H1 (cell line): ENCODE data around the gene MSI2. TPM values are rescaled to one million over a fixed set of nuclear protein-coding genes. Genes with fewer than 3 reads are reported as not detected.

ENCODE experiments used
- CTCF ChIA-PET: fragments of 300-600 bp; sonication (Branson Sonifier 250); formaldehyde crosslinking; loops from one replicate; lab custom pipeline; 2021; ENCODE audit not compliant: partially characterized antibody; lab: Charles Lee
- POLR2A ChIA-PET: fragments of 300-600 bp; sonication (Branson Sonifier 250); formaldehyde crosslinking; loops from one replicate; lab custom pipeline; 2021; ENCODE audit warnings: inconsistent platforms; ENCODE audit not compliant: partially characterized antibody; lab: Charles Lee
- DNase-seq, 2 experiments: peaks; one replicate each; pipeline versions ENCODE4 v3.0.0 to v3.0.0-alpha.2; 2010 to 2022; ENCODE audit warnings: low spot score in 2 of 2, low read depth in 1 of 2, mixed read lengths in 1 of 2
- FAIRE-seq: peaks from 2 replicates; lab custom pipeline; 2011; peaks lifted over from hg19 to GRCh38; lab: Jason Lieb, UNC
- H2AFZ ChIP-seq: 2 replicates; pipeline ENCODE4 v1.8.1; 2012; ENCODE audit warnings: low read length, inconsistent platforms
- H2AK5ac ChIP-seq: 2 replicates; pipeline ENCODE4 v1.6.1; 2013; ENCODE audit warnings: low read depth, low read length
- H2BK120ac ChIP-seq: replicated peaks from 2 replicates; pipeline ENCODE3; 2013; ENCODE audit warnings: low read depth, low read length, inconsistent platforms
- H2BK12ac ChIP-seq: 2 replicates; pipeline ENCODE4 v1.6.1; 2013; ENCODE audit warnings: low read depth, low read length
- H2BK15ac ChIP-seq: 2 replicates; pipeline ENCODE4 v1.6.1; 2013; ENCODE audit warnings: low read length
- H2BK20ac ChIP-seq: 2 replicates; pipeline ENCODE4 v1.6.1; 2013; ENCODE audit warnings: low read length
- H2BK5ac ChIP-seq: 2 replicates; pipeline ENCODE4 v1.6.1; 2013; ENCODE audit warnings: low read depth, low read length
- H3K14ac ChIP-seq: 2 replicates; pipeline ENCODE4 v1.6.1; 2013; ENCODE audit warnings: inconsistent platforms; ENCODE audit not compliant: insufficient read length
- H3K18ac ChIP-seq: 2 replicates; pipeline ENCODE4 v1.6.1; 2013; ENCODE audit warnings: low read length; ENCODE audit errors: extremely low read depth
- H3K23ac ChIP-seq: 2 replicates; pipeline ENCODE4 v1.6.1; 2013; ENCODE audit warnings: inconsistent platforms; ENCODE audit not compliant: insufficient read length
- H3K23me2 ChIP-seq: 2 replicates; pipeline ENCODE4 v1.6.1; 2013; ENCODE audit warnings: low read depth, low read length
- H3K27ac ChIP-seq: 2 replicates; pipeline ENCODE4 v1.6.1; 2011; ENCODE audit warnings: low read depth, low read length, inconsistent platforms
- H3K27me3 ChIP-seq, 4 experiments: replicated peaks in 1 of 4; 1 replicate in 1 of 4; 2 replicates in 3 of 4; pipeline versions ENCODE4 v1.6.1 to v1.8.1; 2011 to 2013; ENCODE audit warnings: low read length in 3 of 4, mild to moderate bottlenecking in 3 of 4, inconsistent platforms in 2 of 4, mixed read lengths in 2 of 4, moderate library complexity in 1 of 4; ENCODE audit not compliant: control insufficient read depth in 3 of 4, insufficient read depth in 3 of 4; ENCODE audit errors: extremely low read depth in 1 of 4
- H3K36me3 ChIP-seq, 4 experiments: 2 replicates each; pipeline versions ENCODE4 v1.6.1 to v1.8.1; 2011 to 2013; ENCODE audit warnings: mild to moderate bottlenecking in 4 of 4, low read length in 3 of 4, moderate library complexity in 2 of 4, control low read depth in 1 of 4, inconsistent platforms in 1 of 4; ENCODE audit not compliant: insufficient read depth in 4 of 4, control insufficient read depth in 2 of 4
- H3K4ac ChIP-seq: replicated peaks from 2 replicates; pipeline ENCODE3; 2013; ENCODE audit warnings: low read length, low read depth, mixed read lengths, inconsistent platforms; ENCODE audit not compliant: insufficient read length
- H3K4me1 ChIP-seq, 4 experiments: replicated peaks in 1 of 4; 1 replicate in 1 of 4; 2 replicates in 3 of 4; pipeline versions ENCODE4 v1.6.1 to v1.8.1; 2011 to 2013; ENCODE audit warnings: low read length in 3 of 4, inconsistent platforms in 2 of 4, mixed read lengths in 1 of 4; ENCODE audit not compliant: insufficient read depth in 4 of 4, control insufficient read depth in 3 of 4
- H3K4me2 ChIP-seq, 2 experiments: 2 replicates each; pipeline versions ENCODE4 v1.6.1 to v1.8.1; 2011 to 2013; ENCODE audit warnings: low read depth in 2 of 2, low read length in 2 of 2, control low read depth in 1 of 2, inconsistent platforms in 1 of 2, mild to moderate bottlenecking in 1 of 2; ENCODE audit not compliant: insufficient read depth in 1 of 2
- H3K4me3 ChIP-seq, 4 experiments: fragments of 200-600, 300-600 bp in 1 of 4; sonication (generic), shearing (Covaris generic), sonication (Bioruptor Twin) in 1 of 4; 2 replicates each; pipeline versions ENCODE4 v1.5.1 to v1.8.1; 2011 to 2016; ENCODE audit warnings: low read length in 4 of 4, low read depth in 3 of 4, control low read depth in 2 of 4, inconsistent platforms in 2 of 4, mild to moderate bottlenecking in 2 of 4, mixed read lengths in 1 of 4, moderate library complexity in 1 of 4; ENCODE audit not compliant: insufficient read depth in 2 of 4; ENCODE audit errors: extremely low read depth in 1 of 4
- H3K56ac ChIP-seq: replicated peaks from 2 replicates; pipeline ENCODE3; 2013; ENCODE audit warnings: low read depth, mild to moderate bottlenecking, mixed read lengths, low read length, inconsistent platforms; ENCODE audit not compliant: insufficient read length
- H3K79me1 ChIP-seq: 2 replicates; pipeline ENCODE4 v1.6.1; 2013; ENCODE audit warnings: low read depth, low read length, control low read depth
- H3K79me2 ChIP-seq, 2 experiments: 2 replicates each; pipeline versions ENCODE4 v1.6.1 to v1.8.1; 2012 to 2013; ENCODE audit warnings: low read length in 2 of 2, mild to moderate bottlenecking in 2 of 2, inconsistent platforms in 1 of 2; ENCODE audit not compliant: insufficient read depth in 2 of 2, control insufficient read depth in 1 of 2
- H3K9ac ChIP-seq, 4 experiments: replicated peaks in 1 of 4; 1 replicate in 1 of 4; 2 replicates in 3 of 4; pipeline versions ENCODE4 v1.6.1 to v1.8.1; 2011 to 2013; ENCODE audit warnings: low read depth in 3 of 4, low read length in 3 of 4, control low read depth in 2 of 4, mild to moderate bottlenecking in 2 of 4, moderate library complexity in 2 of 4, inconsistent platforms in 1 of 4; ENCODE audit errors: extremely low read depth in 1 of 4
- H3K9me3 ChIP-seq, 2 experiments: 2 replicates each; pipeline versions ENCODE4 v1.6.1 to v1.8.1; 2012 to 2013; ENCODE audit warnings: mild to moderate bottlenecking in 2 of 2, moderate library complexity in 2 of 2, control low read depth in 1 of 2, inconsistent platforms in 1 of 2, low read depth in 1 of 2, low read length in 1 of 2, mixed read lengths in 1 of 2; ENCODE audit not compliant: insufficient read depth in 2 of 2
- H4K20me1 ChIP-seq, 2 experiments: replicated peaks in 1 of 2; 2 replicates each; pipeline versions ENCODE3 to v1.8.1; 2011 to 2013; ENCODE audit warnings: inconsistent platforms in 2 of 2, low read length in 2 of 2, mild to moderate bottlenecking in 1 of 2; ENCODE audit not compliant: insufficient read depth in 2 of 2, control insufficient read depth in 1 of 2
- H4K5ac ChIP-seq: 2 replicates; pipeline ENCODE4 v1.6.1; 2013; ENCODE audit warnings: low read length, low read depth, mixed read lengths, inconsistent platforms; ENCODE audit not compliant: insufficient read length
- H4K8ac ChIP-seq: 2 replicates; pipeline ENCODE4 v1.8.0; 2013; ENCODE audit warnings: mild to moderate bottlenecking, moderate library complexity, low read length, inconsistent platforms; ENCODE audit not compliant: insufficient read depth; ENCODE audit errors: extremely low read depth
- H4K91ac ChIP-seq: replicated peaks from 2 replicates; pipeline ENCODE3; 2013; ENCODE audit warnings: low read length, mixed read lengths, inconsistent platforms; ENCODE audit not compliant: insufficient read length
- CREB1 ChIP-seq: IDR thresholded peaks from 2 replicates; pipeline ENCODE4 v1.6.1; 2012; ENCODE audit warnings: inconsistent platforms
- E2F6 ChIP-seq: IDR thresholded peaks from 2 replicates; pipeline ENCODE4 v1.6.1; 2012; ENCODE audit warnings: inconsistent platforms
- GTF2F1 ChIP-seq: IDR thresholded peaks from 2 replicates; pipeline ENCODE4 v1.6.1; 2012; ENCODE audit warnings: low read depth, low read length, improper control_type of control experiment, borderline replicate concordance
- MAX ChIP-seq: IDR thresholded peaks from 2 replicates; pipeline ENCODE4 v1.6.1; 2012; ENCODE audit warnings: inconsistent platforms
- SIRT6 ChIP-seq: IDR thresholded peaks from one replicate; pipeline ENCODE4 v1.7.1; 2012; ENCODE audit warnings: low read length, inconsistent platforms
- ZNF274 ChIP-seq: IDR thresholded peaks from 2 replicates; pipeline ENCODE4 v1.7.0; 2012; ENCODE audit warnings: low read length, borderline replicate concordance; ENCODE audit errors: extremely low read depth
- WGBS, 2 experiments: shearing (Covaris generic) in 1 of 2; methylation state at CpG; one replicate each; pipeline versions ENCODE4 v1.1.6 to v1.1.7; 2013 to 2015; ENCODE audit warnings: low lambda C conversion rate in 2 of 2, mixed read lengths in 2 of 2, inconsistent platforms in 1 of 2, low coverage in 1 of 2, missing lambda C conversion rate in 1 of 2; ENCODE audit not compliant: insufficient replicate concordance in 2 of 2, insufficient coverage in 1 of 2, insufficient read length in 1 of 2; ENCODE audit errors: extremely low coverage in 1 of 2, missing lambda C conversion rate in 1 of 2; 5-methylcytosine and 5-hydroxymethylcytosine counted together
- polyA plus RNA-seq, 7 experiments: library from polyadenylated mRNA; depleted of rRNA in 3 of 7; stranded (reverse) in 5 of 7; unstranded in 2 of 7; fragments of >200 nt in 5 of 7; fragments of 200-250 nt in 2 of 7; gene quantifications; 1 replicate in 5 of 7; 2 replicates in 1 of 7; 4 replicates in 1 of 7; pipeline versions ENCODE4 v1.2.1 to v1.2.3, GENCODE V29; 2011 to 2013; ENCODE audit warnings: missing spikeins in 2 of 7, mixed read lengths in 2 of 7
- total RNA-seq: library from RNA; stranded (reverse); fragmentation: NEBNext Ultra II Directional; extraction: Animal tissue kit (Norgen Biotek cat#: 25700); gene quantifications from 2 replicates; pipeline ENCODE4 v1.2.1, GENCODE V29; 2021

Gene MSI2
- total and polyA plus RNA-seq, 2 of the 8 experiments (the other 6 are each of a cell fraction or from before 2014, with no cell fraction given) = 36.7 to 80.6 TPM

DNA sequence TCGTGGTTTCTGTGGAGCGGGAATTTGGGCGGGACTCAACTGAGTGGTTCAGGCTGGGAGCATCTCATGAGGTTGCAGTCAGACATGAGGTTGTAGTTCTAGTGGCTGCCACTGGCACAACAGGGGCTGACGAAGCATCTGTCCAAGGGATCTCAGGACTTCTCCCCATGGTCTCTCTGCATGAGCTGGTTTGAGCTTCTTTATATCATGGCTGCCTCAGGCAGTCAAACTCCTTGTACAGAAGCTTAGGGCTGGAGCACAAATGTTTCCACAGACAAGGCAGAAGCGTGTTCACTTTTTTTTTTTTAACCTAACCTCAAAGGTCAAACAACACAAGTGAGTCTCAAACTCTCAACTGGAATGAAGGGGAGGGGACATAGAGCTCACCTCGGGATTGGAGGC lies 243.3 kb downstream of the MSI2 start:
- Histone ChIP-seq H3K36me3 (no peaks in the 10 kb centered on the region), H3K4me3 (no peak overlapping the region), H3K18ac (no peak overlapping the region), H4K20me1 (peaks cover 0 to 3% of the 10 kb centered on the region in 2 experiments), H2BK20ac (no peak overlapping the region), H3K14ac (no peak overlapping the region), H4K5ac (no peak overlapping the region), H3K27ac (no peak overlapping the region), H2AK5ac (no peak overlapping the region), H3K4ac (no peak overlapping the region), H3K79me2 (peaks cover 0 to 15% of the 10 kb centered on the region in 2 experiments; a peak in 1 of 4 replicates), H3K79me1 (peaks cover 3% of the 10 kb centered on the region), H2BK15ac (no peak overlapping the region), H3K4me1 (no peaks in the 10 kb centered on the region; a peak in 2 of 7 replicates), H4K91ac (no peak overlapping the region), H2BK120ac (no peak overlapping the region), H2AFZ (no peak overlapping the region), H4K8ac (no peak overlapping the region), H2BK5ac (no peak overlapping the region), H3K56ac (no peak overlapping the region), H3K9ac (no peak overlapping the region), H3K4me2 (no peak overlapping the region), H2BK12ac (no peak overlapping the region), H3K9me3 (no peaks in the 10 kb centered on the region), H3K23ac (no peak overlapping the region), H3K23me2 (no peaks in the 10 kb centered on the region), H3K27me3 (no peaks in the 10 kb centered on the region)
- TF ChIP-seq ZNF274 (no peak), SIRT6 (no peak), E2F6 (peak; percentile 72; the same call in 1 of the 2 replicates), GTF2F1 (no peak), MAX (peak; percentile 31; the same call in 1 of the 2 replicates), CREB1 (no peak)
- ChIA-PET POLR2A (interaction anchor here (0.6 to 0.9 kb wide), 2 partner anchors 24 to 26 kb away, joined by 3 read pairs; no protein-coding TSS in a partner anchor), CTCF (interaction anchor here (0.6 to 2.9 kb wide), 7 partner anchors 13 to 79 kb away, joined by 3 to 14 read pairs (median 4); no protein-coding TSS in a partner anchor)
- FAIRE-seq = no peak
- DNase-seq = no peak
- 92% methylated on average over 6 of the region's 6 CpGs; no CpG with 5 or more reads in 1 of the 2 experiments for WGBS, 2 experiments
